HepG2 (cell line): ENCODE measurements around the gene YPEL3. TPM values are rescaled to one million over a fixed set of nuclear protein-coding genes. Genes with fewer than 3 reads are reported as not detected.

Experiments used
- ARNT ChIP-seq: fragments of 450-650 bp; IDR thresholded peaks from 2 replicates; pipeline ENCODE4 v1.6.1; 2017
- BRF2 ChIP-seq: sonication (generic); formaldehyde crosslinking; IDR thresholded peaks from 2 replicates; pipeline ENCODE4 v1.8.1; 2022; ENCODE audit warnings: mild to moderate bottlenecking, missing genetic modification reagents
- GZF1 ChIP-seq: sonication (generic); formaldehyde crosslinking; IDR thresholded peaks from 2 replicates; pipeline ENCODE4 v1.5.1; 2020; ENCODE audit warnings: mild to moderate bottlenecking, missing genetic modification reagents
- HOXA9 ChIP-seq: sonication (generic); formaldehyde crosslinking; IDR thresholded peaks from 2 replicates; pipeline ENCODE4 v1.8.1; 2022; ENCODE audit warnings: missing genetic modification reagents, mild to moderate bottlenecking, moderate library complexity, borderline replicate concordance
- POLR2G ChIP-seq: fragments of 200-400 bp; formaldehyde crosslinking; IDR thresholded peaks from 2 replicates; pipeline ENCODE4 v1.6.1; 2018; ENCODE audit warnings: mild to moderate bottlenecking, low read depth, low read length, moderate library complexity
- RARG ChIP-seq: sonication (generic); formaldehyde crosslinking; IDR thresholded peaks from 2 replicates; pipeline ENCODE4 v1.4.0; 2020; ENCODE audit warnings: low read depth, mild to moderate bottlenecking, missing genetic modification reagents
- SCMH1 ChIP-seq: sonication (generic); formaldehyde crosslinking; IDR thresholded peaks from 2 replicates; pipeline ENCODE4 v1.9.0; 2021; ENCODE audit warnings: missing genetic modification reagents, mild to moderate bottlenecking, borderline replicate concordance
- TEAD3 ChIP-seq: optimal IDR thresholded peaks from 2 replicates; pipeline ENCODE3; 2016; ENCODE audit warnings: borderline replicate concordance
- YEATS4 ChIP-seq: sonication (generic); formaldehyde crosslinking; IDR thresholded peaks from 2 replicates; pipeline ENCODE4 v1.4.0; 2020; ENCODE audit warnings: missing genetic modification reagents, borderline replicate concordance
- ZNF225 ChIP-seq: sonication (generic); formaldehyde crosslinking; IDR thresholded peaks from 2 replicates; pipeline ENCODE4 v1.4.0; 2020; ENCODE audit warnings: mild to moderate bottlenecking, missing genetic modification reagents
- ZNF496 ChIP-seq: sonication (generic); formaldehyde crosslinking; IDR thresholded peaks from 2 replicates; pipeline ENCODE4 v1.8.1; 2023; ENCODE audit warnings: mild to moderate bottlenecking, moderate library complexity, missing genetic modification reagents; ENCODE audit not compliant: insufficient replicate concordance
- ZNF75D ChIP-seq: sonication (generic); formaldehyde crosslinking; IDR thresholded peaks from 2 replicates; pipeline ENCODE4 v1.8.1; 2023; ENCODE audit warnings: missing genetic modification reagents, mild to moderate bottlenecking, borderline replicate concordance
- polyA plus RNA-seq, 8 experiments: library from polyadenylated mRNA; depleted of rRNA in 3 of 8; stranded (reverse) in 7 of 8; unstranded in 1 of 8; fragments of >200 nt; fragmentation: Illumina TruSeq in 4 of 8; extraction: Trizol in 4 of 8; gene quantifications; 2 replicates each; pipeline versions ENCODE4 v1.2.1 to v1.2.3, GENCODE V29; 2011 to 2016; ENCODE audit warnings: low read depth in 4 of 8, missing spikeins in 1 of 8, mixed read lengths in 1 of 8; ENCODE audit not compliant: insufficient read depth in 1 of 8
- total RNA-seq, 5 experiments: library from RNA; depleted of rRNA; stranded (reverse); fragments of >200 nt; fragmentation: Illumina TruSeq; extraction: Trizol; gene quantifications; 2 replicates each; pipeline ENCODE4 v1.2.3, GENCODE V29; 2016; ENCODE audit warnings: low read depth in 1 of 5

The YPEL3 gene
- total and polyA plus RNA-seq, 2 of the 13 experiments (the other 11 are each of a cell fraction or from before 2014, with no cell fraction given), result 5.4 to 47.0 TPM

- TF ChIP-seq ZNF225 (CRISPR knock-in tag) (no peak), ARNT (no peak), POLR2G (no peak), BRF2 (CRISPR knock-in tag) (no peak), YEATS4 (CRISPR knock-in tag) (no peak), SCMH1 (no peak), TEAD3 (no peak), GZF1 (CRISPR knock-in tag) (peak; percentile 70; the same call in 1 of the 2 replicates), ZNF75D (no peak), ZNF496 (CRISPR knock-in tag) (no peak), HOXA9 (CRISPR knock-in tag) (no peak), RARG (CRISPR knock-in tag) (no peak)
Measured at GRCh38 chr16:30113031-30113710, 17.2 kb upstream of the YPEL3 start, which contains the start of gene GDPD3 (continued).
